ENCODE results near the gene TRIM54. TPM values are rescaled to one million over a fixed set of nuclear protein-coding genes. Genes with fewer than 3 reads are reported as not detected.

TRIM54 gene
- total and polyA plus RNA-seq, 3 experiments from 2014 or later, result 0.22 TPM; not detected in 1

DNA sequence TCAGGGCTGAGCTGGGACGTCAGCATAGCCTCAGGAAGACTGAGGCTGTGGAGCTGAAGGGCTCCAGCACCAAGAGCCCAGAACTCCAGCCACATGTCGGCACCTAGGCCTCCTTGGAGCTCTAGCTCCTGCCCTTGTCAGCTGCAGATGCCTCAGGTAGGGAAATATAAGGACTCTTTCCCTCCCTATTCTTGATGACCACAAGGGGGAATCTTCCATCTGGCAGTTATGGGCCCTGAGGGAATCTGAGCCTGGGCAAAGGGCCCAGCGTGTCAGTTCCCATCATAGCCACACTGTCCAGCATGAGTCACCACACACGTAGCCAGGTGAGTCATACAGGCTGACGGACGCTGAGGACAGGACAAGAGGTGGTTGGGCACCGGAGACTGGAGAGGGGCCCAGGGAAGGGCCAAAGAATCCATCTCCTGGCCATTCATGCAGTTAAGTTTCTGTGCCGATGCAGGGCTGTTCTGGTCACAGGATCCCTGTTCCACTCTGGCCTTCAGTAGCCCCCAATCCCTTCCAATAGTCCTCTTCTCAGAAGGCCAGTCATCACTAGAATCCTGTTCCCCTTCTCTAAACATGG lies 38.8 kb downstream of the TRIM54 start:
- ChIA-PET POLR2A (no interaction called here), CTCF (interaction anchor here (0.6 to 5.9 kb wide), 4 partner anchors 17 to 363 kb away, joined by 3 to 27 read pairs (median 5); partner anchors contain the start of genes EIF2B4 and SNX17)
- Mint-ChIP-seq H3K9me3 (no peaks in the 10 kb centered on the region), H3K27ac (peak overlapping the region in 2 of 8 donors; percentile 42 to 94), H3K27me3 (no peaks in the 10 kb centered on the region), H3K4me3 (peak overlapping the region in 3 of 7 donors; percentile 32 to 97 (median 44)), H3K4me1 (peaks cover 19 to 36% (median 21%) of the 10 kb centered on the region in 3 donors), H3K36me3 (peaks cover 0 to 30% (median 6%) of the 10 kb centered on the region in 3 donors)
- no peak overlapping the region for H3K4me3 ChIP-seq (ENCODE audit: low read length)
- H3K27ac ChIP-seq (ENCODE audit: low read depth, low read length), result no peak overlapping the region
- H3K4me1 ChIP-seq (ENCODE audit: insufficient read depth, low read length), result peaks cover 15% of the 10 kb centered on the region
- no peak for DNase-seq
- no peaks in the 10 kb centered on the region for H3K9me3 ChIP-seq (ENCODE audit: low read length)
- H3K27me3 ChIP-seq (ENCODE audit: insufficient read depth, low read length, poor library complexity, severe bottlenecking), result no peaks in the 10 kb centered on the region
- H3K36me3 ChIP-seq (ENCODE audit: insufficient read depth, low read length), result no peaks in the 10 kb centered on the region

DNA sequence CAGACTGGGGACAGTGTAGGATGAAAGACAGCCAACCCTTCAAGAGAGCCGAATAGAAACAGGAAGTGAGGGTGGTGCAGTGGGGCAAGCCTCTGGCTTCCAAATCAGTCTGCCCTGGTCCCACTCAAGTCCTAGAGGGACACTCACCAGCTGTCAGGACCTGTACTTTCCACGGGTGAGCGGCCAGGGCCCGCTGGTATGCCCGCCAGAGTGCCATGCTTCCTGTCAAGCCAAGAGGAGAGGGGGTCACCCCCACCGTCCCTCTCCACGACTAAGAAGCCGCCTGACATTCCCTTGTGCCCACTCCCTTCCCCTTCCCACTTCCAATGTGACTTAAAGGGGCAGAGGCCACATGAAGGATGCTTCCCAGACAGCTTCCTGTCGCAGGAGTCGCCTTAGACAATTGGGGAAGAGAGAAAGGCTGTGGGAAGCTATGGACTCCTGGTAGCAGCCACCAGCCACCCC lies 40.1 kb downstream of the TRIM54 start:
- peak overlapping the region; percentile 94 to 100 (median 99) for H3K27ac Mint-ChIP-seq
- H3K27me3 Mint-ChIP-seq, result no peaks in the 10 kb centered on the region
- no peaks in the 10 kb centered on the region for H3K9me3 Mint-ChIP-seq
- H3K36me3 Mint-ChIP-seq, result peaks cover 0 to 33% (median 11%) of the 10 kb centered on the region in 3 donors
- Histone ChIP-seq H3K27me3 (ENCODE audit: insufficient read depth, low read length, poor library complexity, severe bottlenecking) (no peaks in the 10 kb centered on the region), H3K4me1 (ENCODE audit: insufficient read depth, low read length) (peaks cover 15% of the 10 kb centered on the region), H3K9me3 (ENCODE audit: low read length) (no peaks in the 10 kb centered on the region), H3K27ac (ENCODE audit: low read depth, low read length) (peak overlapping the region; percentile 89), H3K36me3 (ENCODE audit: insufficient read depth, low read length) (no peaks in the 10 kb centered on the region), H3K4me3 (ENCODE audit: low read length) (peak overlapping the region; percentile 87)
- H3K4me1 Mint-ChIP-seq, result peaks cover 19 to 36% (median 21%) of the 10 kb centered on the region in 3 donors
- H3K4me3 Mint-ChIP-seq, result peak overlapping the region; percentile 91 to 99 (median 97)
- peak in 2 of 5 donors; percentile 5 to 19 for DNase-seq
- ChIA-PET POLR2A (interaction anchor here (0.5 to 1.2 kb wide), 3 partner anchors 13 to 1444 kb away, joined by 3 to 6 read pairs (median 4); partner anchors contain the start of genes ASXL2 and PPM1G), CTCF (interaction anchor here (0.9 to 5.9 kb wide), 3 partner anchors 19 to 48 kb away, joined by 4 to 27 read pairs (median 7); partner anchors contain the start of genes EIF2B4 and SNX17)

DNA sequence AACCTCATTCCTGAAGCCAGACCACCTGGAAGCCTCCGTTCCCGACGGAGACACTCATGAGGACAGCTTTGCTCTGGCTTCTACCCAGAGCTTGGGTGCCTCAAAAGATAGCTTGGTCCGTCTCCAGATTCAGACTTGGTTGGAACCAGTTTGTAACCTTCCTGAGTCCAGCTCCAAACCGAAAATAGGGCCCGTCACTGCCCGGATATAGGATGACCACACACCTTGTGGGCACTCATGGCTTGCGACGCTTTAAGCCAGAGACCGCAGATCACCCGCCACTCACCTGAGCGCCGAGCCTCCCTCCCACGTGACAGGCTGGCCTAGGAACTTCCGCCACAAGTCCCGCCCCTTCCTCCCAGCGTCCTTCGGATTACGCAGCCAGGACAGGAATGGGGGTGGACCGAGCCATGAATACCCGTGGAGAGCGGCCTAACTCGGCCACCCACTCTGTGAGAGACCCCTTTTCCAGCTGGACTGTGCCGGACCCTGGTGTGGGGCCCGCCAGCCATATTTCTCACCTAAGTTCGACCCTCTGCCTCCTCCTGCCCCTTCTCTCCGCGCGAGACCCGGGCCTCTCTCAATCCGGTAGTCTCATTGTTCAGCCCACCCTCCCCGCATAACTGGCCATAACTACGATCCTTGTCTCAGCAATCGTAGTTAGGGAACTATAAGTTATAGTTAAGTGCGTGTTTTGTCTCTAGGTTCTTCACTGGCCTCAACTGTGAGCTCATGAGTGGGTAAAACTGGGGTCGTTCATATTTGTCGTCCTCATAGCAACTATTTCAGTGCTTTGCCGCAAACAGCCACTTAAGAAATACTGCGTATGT lies 40.8 kb downstream of the TRIM54 start, which contains the start of gene MPV17:
TSS of gene MPV17 (minus strand) at position 332 of the 830 bp plus-strand sequence. CDS start 580 bp downstream, outside the sequence.
- peak within 1 kb of the TSS; percentile 94 to 100 (median 99) for H3K27ac Mint-ChIP-seq
- DNase-seq, result peak; percentile 78 to 91 (median 80)
- Histone ChIP-seq H3K4me3 (ENCODE audit: low read length) (peak within 1 kb of the TSS; percentile 87), H3K36me3 (ENCODE audit: insufficient read depth, low read length) (peaks cover 3% of the 10 kb centered on the region), H3K9me3 (ENCODE audit: low read length) (no peaks in the 10 kb centered on the region), H3K4me1 (ENCODE audit: insufficient read depth, low read length) (peaks cover 15% of the 10 kb centered on the region), H3K27ac (ENCODE audit: low read depth, low read length) (peak within 1 kb of the TSS; percentile 89), H3K27me3 (ENCODE audit: insufficient read depth, low read length, poor library complexity, severe bottlenecking) (no peaks in the 10 kb centered on the region)
- H3K9me3 Mint-ChIP-seq, result no peaks in the 10 kb centered on the region
- ChIA-PET CTCF (interaction anchor here (0.9 to 5.9 kb wide), 4 partner anchors 19 to 106 kb away, joined by 3 to 27 read pairs (median 6); partner anchors contain the start of genes EIF2B4, NRBP1 and SNX17), POLR2A (interaction anchor here (1.0 to 1.2 kb wide), 2 partner anchors 86 to 1445 kb away, joined by 3 to 4 read pairs; partner anchors contain the start of genes ASXL2 and PPM1G)
- H3K4me1 Mint-ChIP-seq, result peaks cover 19 to 36% (median 21%) of the 10 kb centered on the region in 3 donors
- H3K4me3 Mint-ChIP-seq, result peak within 1 kb of the TSS; percentile 91 to 99 (median 97)
- no peaks in the 10 kb centered on the region for H3K27me3 Mint-ChIP-seq
- H3K36me3 Mint-ChIP-seq, result peaks cover 0 to 33% (median 13%) of the 10 kb centered on the region in 3 donors

DNA sequence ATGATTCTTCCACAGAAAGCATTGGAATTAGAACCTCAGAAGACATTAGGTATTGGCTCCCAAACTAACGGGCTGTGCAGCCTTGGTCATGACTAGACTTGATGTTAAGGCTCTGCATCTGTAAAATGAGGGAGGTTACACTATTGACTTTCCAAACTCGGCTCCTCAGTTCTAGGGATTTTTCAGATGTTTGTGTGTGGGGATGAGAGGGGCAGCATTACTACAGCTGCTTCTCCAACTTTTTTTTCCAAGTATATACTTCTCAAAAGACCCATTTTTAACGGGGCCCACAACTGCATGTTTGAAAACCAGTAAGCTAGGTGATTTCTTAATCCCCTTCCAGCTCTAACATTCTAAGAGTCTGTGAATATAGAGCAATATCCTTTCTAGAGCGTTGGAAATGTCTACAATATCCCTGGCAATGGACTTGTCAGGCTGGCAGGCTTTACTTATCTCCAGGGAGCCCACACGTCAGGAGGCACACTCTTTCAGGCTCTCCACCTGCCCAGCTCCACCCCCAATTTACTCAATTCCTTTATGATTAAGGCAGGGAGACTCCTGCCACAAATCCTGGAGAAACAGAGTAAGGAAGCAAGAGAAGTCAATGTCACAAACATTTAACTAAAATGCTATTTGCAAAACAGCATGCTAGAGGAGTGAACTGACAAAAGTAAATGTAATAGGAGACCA lies 41.5 kb downstream of the TRIM54 start:
- Mint-ChIP-seq H3K27ac (peak overlapping the region; percentile 94 to 100 (median 99)), H3K36me3 (peaks cover 5 to 41% (median 21%) of the 10 kb centered on the region in 3 donors), H3K4me1 (peaks cover 19 to 36% (median 21%) of the 10 kb centered on the region in 3 donors), H3K27me3 (no peaks in the 10 kb centered on the region), H3K9me3 (no peaks in the 10 kb centered on the region), H3K4me3 (peak overlapping the region; percentile 91 to 99 (median 97))
- peak overlapping the region; percentile 87 for H3K4me3 ChIP-seq (ENCODE audit: low read length)
- DNase-seq, result no peak
- H3K36me3 ChIP-seq (ENCODE audit: insufficient read depth, low read length), result peaks cover 10% of the 10 kb centered on the region
- ChIA-PET CTCF (interaction anchor here (0.6 to 5.9 kb wide), 4 partner anchors 20 to 418 kb away, joined by 3 to 27 read pairs (median 5); partner anchors contain the start of genes EIF2B4, NRBP1 and SNX17), POLR2A (no interaction called here)
- H3K9me3 ChIP-seq (ENCODE audit: low read length), result no peaks in the 10 kb centered on the region
- H3K27me3 ChIP-seq (ENCODE audit: insufficient read depth, low read length, poor library complexity, severe bottlenecking), result no peaks in the 10 kb centered on the region
- peaks cover 15% of the 10 kb centered on the region for H3K4me1 ChIP-seq (ENCODE audit: insufficient read depth, low read length)
- peak overlapping the region; percentile 89 for H3K27ac ChIP-seq (ENCODE audit: low read depth, low read length)

DNA sequence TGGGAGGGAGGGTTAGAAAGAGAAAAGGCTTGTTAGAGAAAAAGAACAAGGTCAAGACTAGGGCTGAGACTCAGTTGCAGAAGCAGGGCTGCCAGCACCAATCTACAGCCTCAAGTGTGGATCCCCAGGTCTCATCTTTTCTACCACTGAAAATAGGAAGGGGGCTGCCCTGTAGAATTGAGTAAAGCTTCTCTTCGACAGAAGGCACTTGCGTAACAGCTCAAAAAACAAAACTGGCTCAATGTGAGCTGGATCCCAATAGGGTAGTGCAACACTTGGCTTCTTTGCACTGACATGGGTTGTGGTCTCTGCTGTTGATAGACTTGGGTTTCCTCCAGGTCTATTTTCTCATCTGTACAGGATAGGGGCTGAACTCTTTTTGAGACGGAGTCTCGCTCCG lies 42.5 kb downstream of the TRIM54 start:
- peak overlapping the region; percentile 24 to 99 (median 81) for H3K4me3 Mint-ChIP-seq

DNA sequence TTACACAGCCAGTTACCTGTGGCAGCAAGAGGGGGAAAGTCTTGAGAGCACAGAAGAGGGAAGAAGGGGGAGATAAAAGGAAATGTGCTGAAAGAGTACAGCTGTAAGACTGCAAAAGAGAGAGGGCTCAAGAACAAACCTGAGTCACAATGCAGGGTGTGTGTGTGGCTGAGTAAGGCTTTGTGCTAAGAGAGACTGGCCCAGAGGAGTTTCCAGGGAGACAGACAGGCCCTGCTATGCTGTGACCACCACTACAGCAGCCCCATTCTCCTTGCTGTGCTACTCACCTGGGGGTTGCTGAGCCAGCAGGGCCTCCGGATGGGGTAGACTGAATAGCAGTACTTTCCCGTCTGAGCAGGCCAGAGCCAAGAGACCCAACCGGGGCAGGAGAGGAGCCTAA lies 53.1 kb downstream of the TRIM54 start:
- H3K27ac ChIP-seq (ENCODE audit: low read depth, low read length), result no peak overlapping the region
- no peak for DNase-seq
- H3K9me3 ChIP-seq (ENCODE audit: low read length), result no peaks in the 10 kb centered on the region
- POLR2A ChIA-PET, result no interaction called here
- Mint-ChIP-seq H3K27ac (peak overlapping the region in 4 of 8 donors; percentile 18 to 32 (median 26)), H3K9me3 (no peaks in the 10 kb centered on the region), H3K4me3 (no peak overlapping the region), H3K27me3 (no peaks in the 10 kb centered on the region), H3K36me3 (peaks cover 4 to 77% (median 19%) of the 10 kb centered on the region in 3 donors), H3K4me1 (no peaks in the 10 kb centered on the region)
- peaks cover 52% of the 10 kb centered on the region for H3K36me3 ChIP-seq (ENCODE audit: insufficient read depth, low read length)
- CTCF ChIA-PET, result interaction anchor here (0.7 kb wide), 1 partner anchor 33 kb away, joined by 3 read pairs; no protein-coding TSS in a partner anchor
- no peaks in the 10 kb centered on the region for H3K4me1 ChIP-seq (ENCODE audit: insufficient read depth, low read length)
- H3K27me3 ChIP-seq (ENCODE audit: insufficient read depth, low read length, poor library complexity, severe bottlenecking), result no peaks in the 10 kb centered on the region
- no peak overlapping the region for H3K4me3 ChIP-seq (ENCODE audit: low read length)

More for the DNA sequence above, 42.5 kb downstream of the TRIM54 start:
- H3K4me1 ChIP-seq (ENCODE audit: insufficient read depth, low read length), result peaks cover 15% of the 10 kb centered on the region
- H3K9me3 ChIP-seq (ENCODE audit: low read length), result no peaks in the 10 kb centered on the region
- no peaks in the 10 kb centered on the region for H3K9me3 Mint-ChIP-seq
- peaks cover 5 to 51% (median 21%) of the 10 kb centered on the region in 3 donors for H3K36me3 Mint-ChIP-seq
- no peaks in the 10 kb centered on the region for H3K27me3 ChIP-seq (ENCODE audit: insufficient read depth, low read length, poor library complexity, severe bottlenecking)
- DNase-seq, result no peak
- H3K27me3 Mint-ChIP-seq, result no peaks in the 10 kb centered on the region
- H3K4me3 ChIP-seq (ENCODE audit: low read length), result no peak overlapping the region
- H3K4me1 Mint-ChIP-seq, result peaks cover 19 to 36% (median 21%) of the 10 kb centered on the region in 3 donors
- H3K36me3 ChIP-seq (ENCODE audit: insufficient read depth, low read length), result peaks cover 18% of the 10 kb centered on the region
- ChIA-PET POLR2A (no interaction called here), CTCF (interaction anchor here (1.5 kb wide), 1 partner anchor 359 kb away, joined by 3 read pairs; no protein-coding TSS in a partner anchor)
- H3K27ac ChIP-seq (ENCODE audit: low read depth, low read length), result no peak overlapping the region
- peak overlapping the region in 7 of 8 donors; percentile 55 to 100 (median 66) for H3K27ac Mint-ChIP-seq

DNA sequence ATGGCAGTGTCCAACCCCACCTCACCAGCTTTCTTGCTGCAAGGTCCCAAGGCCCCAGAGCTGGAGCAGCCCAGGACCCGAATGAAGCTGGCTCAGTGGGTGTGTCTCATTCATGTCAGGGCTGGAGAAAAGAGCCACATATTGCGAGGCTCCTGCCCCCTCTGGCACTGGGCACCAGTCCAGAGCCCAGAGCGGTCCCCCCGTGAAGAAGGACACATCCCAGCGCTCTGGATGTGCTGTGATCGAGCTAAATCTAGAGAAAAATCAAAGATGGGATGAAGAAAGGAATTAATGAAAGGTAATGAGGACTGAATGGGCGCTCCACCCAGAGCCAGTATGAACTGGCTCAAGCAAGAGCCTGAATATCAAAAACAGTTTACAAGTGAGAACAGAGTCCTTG lies 53.9 kb downstream of the TRIM54 start:
- no peak overlapping the region for H3K27ac Mint-ChIP-seq
- peaks cover 55% of the 10 kb centered on the region for H3K36me3 ChIP-seq (ENCODE audit: insufficient read depth, low read length)
- H3K4me3 Mint-ChIP-seq, result no peak overlapping the region
- no peaks in the 10 kb centered on the region for H3K27me3 ChIP-seq (ENCODE audit: insufficient read depth, low read length, poor library complexity, severe bottlenecking)
- no peaks in the 10 kb centered on the region for H3K4me1 ChIP-seq (ENCODE audit: insufficient read depth, low read length)
- POLR2A ChIA-PET, result no interaction called here
- peaks cover 0 to 78% (median 18%) of the 10 kb centered on the region in 3 donors for H3K36me3 Mint-ChIP-seq
- H3K9me3 ChIP-seq (ENCODE audit: low read length), result no peaks in the 10 kb centered on the region
- no peak overlapping the region for H3K27ac ChIP-seq (ENCODE audit: low read depth, low read length)
- H3K27me3 Mint-ChIP-seq, result no peaks in the 10 kb centered on the region
- CTCF ChIA-PET, result interaction anchor here (1.0 kb wide), 1 partner anchor 33 kb away, joined by 3 read pairs; no protein-coding TSS in a partner anchor
- no peak overlapping the region for H3K4me3 ChIP-seq (ENCODE audit: low read length)
- no peak for DNase-seq
- no peaks in the 10 kb centered on the region for H3K4me1 Mint-ChIP-seq
- H3K9me3 Mint-ChIP-seq, result no peaks in the 10 kb centered on the region

Measured in CD8-positive, alpha-beta memory T cell (primary cell).